SK-N-SH (cell line): ENCODE results near the gene CHSY1. TPM values are rescaled to one million over a fixed set of nuclear protein-coding genes. Genes with fewer than 3 reads are reported as not detected.

Experiments used
- CTCF ChIA-PET: fragments of 300-600, 350-600 bp; formaldehyde crosslinking; extraction: SDS; loops from one replicate; lab custom pipeline; 2021; lab: Yijun Ruan, JAX
- POLR2A ChIA-PET: fragments of 350-600 bp; sonication (Branson Sonifier 250); formaldehyde crosslinking; extraction: SDS; loops from one replicate; lab custom pipeline; 2020; ENCODE audit warnings: antibody characterized with exemption, inconsistent platforms; lab: Yijun Ruan, JAX
- DNase-seq: peaks from one replicate; pipeline ENCODE4 v3.0.0; 2012
- H2AFZ ChIP-seq: fragments of 200-600 bp; sonication (generic); 2 replicates; pipeline ENCODE4 v1.8.1; 2016; ENCODE audit warnings: antibody characterized with exemption, mild to moderate bottlenecking, low read depth
- H3F3A ChIP-seq: fragments of 200-600 bp; sonication (generic); replicated peaks from 2 replicates; pipeline ENCODE3; 2016; ENCODE audit warnings: antibody characterized with exemption, mild to moderate bottlenecking; ENCODE audit not compliant: insufficient read depth
- H3K27ac ChIP-seq, 2 experiments: fragments of 200-500 bp in 1 of 2; fragments of 200-600 bp in 1 of 2; sonication (Bioruptor generic) in 1 of 2; sonication (generic), shearing (Covaris generic) in 1 of 2; 2 replicates each; pipeline versions ENCODE4 v1.5.1 to v1.6.1; 2014 to 2016; ENCODE audit warnings: low read depth in 2 of 2, inconsistent platforms in 1 of 2, low read length in 1 of 2, mild to moderate bottlenecking in 1 of 2, mixed read lengths in 1 of 2
- H3K27me3 ChIP-seq: fragments of 200-600 bp; sonication (generic), shearing (Covaris generic); 2 replicates; pipeline ENCODE4 v1.6.1; 2016; ENCODE audit warnings: mixed run types; ENCODE audit not compliant: insufficient read depth
- H3K36me3 ChIP-seq, 2 experiments: fragments of 200-500 bp in 1 of 2; fragments of 200-600 bp in 1 of 2; sonication (Bioruptor generic) in 1 of 2; sonication (generic) in 1 of 2; replicated peaks in 1 of 2; 2 replicates each; pipeline versions ENCODE3 to v1.5.1; 2014 to 2016; ENCODE audit warnings: low read length in 1 of 2, mild to moderate bottlenecking in 1 of 2; ENCODE audit not compliant: insufficient read depth in 2 of 2, control insufficient read depth in 1 of 2
- H3K4me1 ChIP-seq, 2 experiments: fragments of 200-500 bp in 1 of 2; fragments of 200-600 bp in 1 of 2; sonication (Bioruptor generic) in 1 of 2; sonication (generic), shearing (Covaris generic) in 1 of 2; 2 replicates each; pipeline versions ENCODE4 v1.5.1 to v1.6.1; 2014 to 2016; ENCODE audit warnings: low read depth in 1 of 2, low read length in 1 of 2, mixed run types in 1 of 2; ENCODE audit not compliant: insufficient read depth in 2 of 2, control insufficient read depth in 1 of 2
- H3K4me2 ChIP-seq: fragments of 200-600 bp; sonication (generic), shearing (Covaris generic); 2 replicates; pipeline ENCODE4 v1.6.1; 2017; ENCODE audit warnings: mixed run types
- H3K4me3 ChIP-seq, 2 experiments: fragments of 200-500 bp in 1 of 2; fragments of 200-600 bp in 1 of 2; sonication (Bioruptor generic) in 1 of 2; sonication (generic), shearing (Covaris generic) in 1 of 2; 2 replicates each; pipeline versions ENCODE4 v1.5.1 to v1.8.1; 2014 to 2016; ENCODE audit warnings: low read depth in 2 of 2, inconsistent platforms in 1 of 2, low read length in 1 of 2, mild to moderate bottlenecking in 1 of 2, mixed read lengths in 1 of 2, moderate library complexity in 1 of 2
- H3K79me2 ChIP-seq: fragments of 200-600 bp; sonication (generic); 2 replicates; pipeline ENCODE4 v1.8.1; 2017; ENCODE audit warnings: mild to moderate bottlenecking; ENCODE audit not compliant: insufficient read depth
- H3K9ac ChIP-seq: fragments of 200-600 bp; sonication (generic); 2 replicates; pipeline ENCODE4 v1.6.1; 2017; ENCODE audit warnings: mixed run types
- H3K9me2 ChIP-seq: fragments of 200-600 bp; sonication (generic); 2 replicates; pipeline ENCODE4 v1.6.1; 2017; ENCODE audit warnings: mixed run types
- H3K9me3 ChIP-seq: fragments of 200-600 bp; sonication (generic); 2 replicates; pipeline ENCODE4 v1.6.1; 2017; ENCODE audit warnings: mixed run types, mild to moderate bottlenecking, moderate library complexity
- H4K20me1 ChIP-seq: fragments of 200-600 bp; sonication (generic); 2 replicates; pipeline ENCODE4 v1.6.1; 2017; ENCODE audit warnings: mild to moderate bottlenecking, mixed run types; ENCODE audit not compliant: insufficient read depth
- ELF1 ChIP-seq: IDR thresholded peaks from 2 replicates; pipeline ENCODE4 v1.4.0; 2012
- EP300 ChIP-seq, 2 experiments: IDR thresholded peaks; 2 replicates each; pipeline versions ENCODE4 v1.4.0 to v1.6.1; 2012; ENCODE audit warnings: borderline replicate concordance in 1 of 2, low read depth in 1 of 2, low read length in 1 of 2
- FOXJ3 ChIP-seq: sonication (generic); formaldehyde crosslinking; IDR thresholded peaks from 2 replicates; pipeline ENCODE4 v1.5.1; 2020; ENCODE audit warnings: mild to moderate bottlenecking, missing genetic modification reagents
- GABPA ChIP-seq: IDR thresholded peaks from 2 replicates; pipeline ENCODE4 v1.4.0; 2012; ENCODE audit warnings: low read depth, mild to moderate bottlenecking
- MEF2A ChIP-seq: IDR thresholded peaks from 2 replicates; pipeline ENCODE4 v1.4.0; 2012; ENCODE audit warnings: low read depth, borderline replicate concordance
- NFIC ChIP-seq: IDR thresholded peaks from 2 replicates; pipeline ENCODE4 v1.4.0; 2012; ENCODE audit warnings: borderline replicate concordance
- NRF1 ChIP-seq: IDR thresholded peaks from 2 replicates; pipeline ENCODE4 v1.6.1; 2012; ENCODE audit warnings: low read depth, mild to moderate bottlenecking, low read length
- PBX3 ChIP-seq: IDR thresholded peaks from 2 replicates; pipeline ENCODE4; 2012
- POLR2AphosphoS5 ChIP-seq: IDR thresholded peaks from 2 replicates; pipeline ENCODE4 v1.6.1; 2012; ENCODE audit warnings: low read depth, low read length
- RCOR1 ChIP-seq: fragments of 150-350 bp; IDR thresholded peaks from 2 replicates; pipeline ENCODE4 v1.6.1; 2017; ENCODE audit warnings: antibody characterized with exemption, low read length
- SIN3A ChIP-seq: IDR thresholded peaks from 2 replicates; pipeline ENCODE4 v1.6.1; 2012; ENCODE audit warnings: low read depth, mild to moderate bottlenecking, low read length, moderate library complexity, borderline replicate concordance
- TAF1 ChIP-seq: IDR thresholded peaks from 2 replicates; pipeline ENCODE4 v1.6.1; 2012; ENCODE audit warnings: low read depth, mild to moderate bottlenecking, low read length, moderate library complexity, borderline replicate concordance
- TEAD4 ChIP-seq: IDR thresholded peaks from 2 replicates; pipeline ENCODE4 v1.4.0; 2012; ENCODE audit warnings: mild to moderate bottlenecking, borderline replicate concordance; ENCODE audit not compliant: insufficient read depth
- USF1 ChIP-seq: IDR thresholded peaks from 2 replicates; pipeline ENCODE4 v1.4.0; 2012; ENCODE audit warnings: low read depth, borderline replicate concordance
- WGBS: methylation state at CpG from one replicate; pipeline ENCODE4 v1.1.6; 2017; ENCODE audit warnings: low lambda C conversion rate; 5-methylcytosine and 5-hydroxymethylcytosine counted together
- polyA plus RNA-seq, 3 experiments: library from polyadenylated mRNA; depleted of rRNA; stranded (reverse); fragments of >200 nt; gene quantifications; 2 replicates each; pipeline ENCODE4 v1.2.3, GENCODE V29; 2012
- TF ChIP-seq, protein P1 (sequence below): fragments of 150-350 bp; IDR thresholded peaks from 2 replicates; pipeline ENCODE4 v1.6.1; 2017; ENCODE audit warnings: antibody characterized with exemption, low read length, low read depth, borderline replicate concordance
- TF ChIP-seq, protein P2 (sequence below): IDR thresholded peaks from 2 replicates; pipeline ENCODE4 v1.6.1; 2012; ENCODE audit warnings: mild to moderate bottlenecking, low read depth, low read length, moderate library complexity
- TF ChIP-seq, protein P3 (sequence below): fragments of 150-350 bp; IDR thresholded peaks from 2 replicates; pipeline ENCODE4 v1.6.1; 2016; ENCODE audit warnings: mild to moderate bottlenecking, low read depth, low read length

CHSY1 gene
- polyA plus RNA-seq, 1 of the 3 experiments (the other 2 are of a cell fraction) = 15.7 TPM

DNA sequence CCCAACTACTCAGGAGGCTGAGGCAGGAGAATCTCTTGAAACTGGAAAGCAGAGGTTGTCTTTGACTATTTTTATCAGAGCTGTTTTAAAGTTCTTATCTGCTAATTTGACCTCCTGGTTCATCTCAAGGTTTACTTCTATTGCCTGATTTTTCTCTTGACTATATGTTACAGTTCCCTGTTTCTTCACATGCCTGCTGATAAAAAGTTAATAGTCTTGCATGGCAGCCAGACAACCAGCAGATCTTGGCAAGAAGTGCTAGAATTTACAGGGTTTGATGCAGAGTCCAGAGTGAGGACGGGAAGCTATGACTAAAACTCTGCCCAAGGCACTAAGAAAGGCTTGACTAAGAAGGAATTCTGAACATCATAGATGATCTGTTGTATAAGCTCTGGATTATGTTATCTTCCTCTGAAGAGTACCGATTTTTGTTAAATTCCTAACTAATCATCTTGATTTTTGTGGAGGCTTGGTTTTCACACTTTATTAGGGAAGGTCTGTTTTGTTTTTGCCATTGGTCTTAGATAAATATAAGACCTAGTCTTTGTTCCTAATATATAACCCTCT is 85.9 kb downstream of the CHSY1 start:
- H3K27me3 ChIP-seq = no peaks in the 10 kb centered on the region
- no peak for DNase-seq
- no peaks in the 10 kb centered on the region for H4K20me1 ChIP-seq
- H3K27ac ChIP-seq = no peak overlapping the region
- H3K4me3 ChIP-seq = no peak overlapping the region; a peak in 1 of 4 replicates
- TF ChIP-seq PBX3 = no peak
- TF ChIP-seq USF1 = no peak
- TF ChIP-seq MEF2A = no peak
- TF ChIP-seq, protein P1, sequence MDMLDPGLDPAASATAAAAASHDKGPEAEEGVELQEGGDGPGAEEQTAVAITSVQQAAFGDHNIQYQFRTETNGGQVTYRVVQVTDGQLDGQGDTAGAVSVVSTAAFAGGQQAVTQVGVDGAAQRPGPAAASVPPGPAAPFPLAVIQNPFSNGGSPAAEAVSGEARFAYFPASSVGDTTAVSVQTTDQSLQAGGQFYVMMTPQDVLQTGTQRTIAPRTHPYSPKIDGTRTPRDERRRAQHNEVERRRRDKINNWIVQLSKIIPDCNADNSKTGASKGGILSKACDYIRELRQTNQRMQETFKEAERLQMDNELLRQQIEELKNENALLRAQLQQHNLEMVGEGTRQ = no peak
- TF ChIP-seq SIN3A = no peak
- TF ChIP-seq EP300 (IDR thresholded peaks at IDR 0.05; ENCODE audit: borderline replicate concordance in 1 of 2, low read depth in 1 of 2, low read length in 1 of 2) = no peak
- TF ChIP-seq TAF1 = no peak
- no peak for TF ChIP-seq FOXJ3 (CRISPR knock-in tag)
- TF ChIP-seq POLR2AphosphoS5 = no peak
- TF ChIP-seq, protein P2, sequence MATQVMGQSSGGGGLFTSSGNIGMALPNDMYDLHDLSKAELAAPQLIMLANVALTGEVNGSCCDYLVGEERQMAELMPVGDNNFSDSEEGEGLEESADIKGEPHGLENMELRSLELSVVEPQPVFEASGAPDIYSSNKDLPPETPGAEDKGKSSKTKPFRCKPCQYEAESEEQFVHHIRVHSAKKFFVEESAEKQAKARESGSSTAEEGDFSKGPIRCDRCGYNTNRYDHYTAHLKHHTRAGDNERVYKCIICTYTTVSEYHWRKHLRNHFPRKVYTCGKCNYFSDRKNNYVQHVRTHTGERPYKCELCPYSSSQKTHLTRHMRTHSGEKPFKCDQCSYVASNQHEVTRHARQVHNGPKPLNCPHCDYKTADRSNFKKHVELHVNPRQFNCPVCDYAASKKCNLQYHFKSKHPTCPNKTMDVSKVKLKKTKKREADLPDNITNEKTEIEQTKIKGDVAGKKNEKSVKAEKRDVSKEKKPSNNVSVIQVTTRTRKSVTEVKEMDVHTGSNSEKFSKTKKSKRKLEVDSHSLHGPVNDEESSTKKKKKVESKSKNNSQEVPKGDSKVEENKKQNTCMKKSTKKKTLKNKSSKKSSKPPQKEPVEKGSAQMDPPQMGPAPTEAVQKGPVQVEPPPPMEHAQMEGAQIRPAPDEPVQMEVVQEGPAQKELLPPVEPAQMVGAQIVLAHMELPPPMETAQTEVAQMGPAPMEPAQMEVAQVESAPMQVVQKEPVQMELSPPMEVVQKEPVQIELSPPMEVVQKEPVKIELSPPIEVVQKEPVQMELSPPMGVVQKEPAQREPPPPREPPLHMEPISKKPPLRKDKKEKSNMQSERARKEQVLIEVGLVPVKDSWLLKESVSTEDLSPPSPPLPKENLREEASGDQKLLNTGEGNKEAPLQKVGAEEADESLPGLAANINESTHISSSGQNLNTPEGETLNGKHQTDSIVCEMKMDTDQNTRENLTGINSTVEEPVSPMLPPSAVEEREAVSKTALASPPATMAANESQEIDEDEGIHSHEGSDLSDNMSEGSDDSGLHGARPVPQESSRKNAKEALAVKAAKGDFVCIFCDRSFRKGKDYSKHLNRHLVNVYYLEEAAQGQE = no peak
- TF ChIP-seq NFIC = no peak
- no peak for TF ChIP-seq TEAD4
- TF ChIP-seq, protein P3, sequence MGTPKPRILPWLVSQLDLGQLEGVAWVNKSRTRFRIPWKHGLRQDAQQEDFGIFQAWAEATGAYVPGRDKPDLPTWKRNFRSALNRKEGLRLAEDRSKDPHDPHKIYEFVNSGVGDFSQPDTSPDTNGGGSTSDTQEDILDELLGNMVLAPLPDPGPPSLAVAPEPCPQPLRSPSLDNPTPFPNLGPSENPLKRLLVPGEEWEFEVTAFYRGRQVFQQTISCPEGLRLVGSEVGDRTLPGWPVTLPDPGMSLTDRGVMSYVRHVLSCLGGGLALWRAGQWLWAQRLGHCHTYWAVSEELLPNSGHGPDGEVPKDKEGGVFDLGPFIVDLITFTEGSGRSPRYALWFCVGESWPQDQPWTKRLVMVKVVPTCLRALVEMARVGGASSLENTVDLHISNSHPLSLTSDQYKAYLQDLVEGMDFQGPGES = no peak
- TF ChIP-seq NRF1 = no peak
- TF ChIP-seq ELF1 = no peak
- TF ChIP-seq GABPA = no peak
- no peak for TF ChIP-seq RCOR1
- no peaks in the 10 kb centered on the region for H3K9me3 ChIP-seq
- CTCF ChIA-PET = interaction anchor here (0.6 to 2.4 kb wide), 3 partner anchors 11 to 45 kb away, joined by 3 to 8 read pairs (median 3); no protein-coding TSS in a partner anchor
- no peak overlapping the region for H3K4me2 ChIP-seq
- no peaks in the 10 kb centered on the region for H3K9me2 ChIP-seq
- H3K4me1 ChIP-seq = peaks cover 6 to 47% of the 10 kb centered on the region in 2 experiments; a peak in 2 of 4 replicates
- no peaks in the 10 kb centered on the region for H3K36me3 ChIP-seq
- no peak overlapping the region for H3K9ac ChIP-seq
- H3F3A ChIP-seq = no peaks in the 10 kb centered on the region
- no peak overlapping the region for H2AFZ ChIP-seq
- WGBS = 20% methylated on average over 2 of the region's 2 CpGs
- no peaks in the 10 kb centered on the region for H3K79me2 ChIP-seq
- POLR2A ChIA-PET = no interaction called here
